Measurements from ENCODE around the gene EIF3A.
A peak's percentile ranks its signal among the peaks of the same experiment; 100 is the strongest.

The EIF3A gene

DNA sequence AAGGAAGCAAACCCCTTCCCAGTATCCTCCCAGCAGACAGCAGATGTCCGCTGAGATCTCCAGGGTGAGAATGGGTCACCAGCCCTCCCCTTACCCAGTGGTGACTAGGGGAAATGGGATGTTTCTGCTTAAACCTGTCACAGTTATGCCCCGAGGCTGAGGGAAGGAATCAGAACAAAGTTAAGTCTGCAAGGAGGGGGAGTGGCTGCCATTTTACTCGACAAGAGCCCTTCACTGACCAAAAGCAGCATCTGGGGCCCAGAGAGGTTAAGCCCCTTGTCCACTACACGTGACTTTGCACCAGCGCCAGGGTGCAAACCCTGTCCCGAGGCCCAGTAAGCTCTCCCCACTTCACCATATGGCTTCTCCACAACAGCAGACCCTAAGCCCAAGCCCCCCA is 55.7 kb downstream of the EIF3A start:
- no peak for DNase-seq
- in situ Hi-C loops (cut with HindIII; ENCODE audit: low pct_ligation_motif_present, low pct_unique_long_range_greater_than_20kb, low sequenced_read_pairs): no loop called here

DNA sequence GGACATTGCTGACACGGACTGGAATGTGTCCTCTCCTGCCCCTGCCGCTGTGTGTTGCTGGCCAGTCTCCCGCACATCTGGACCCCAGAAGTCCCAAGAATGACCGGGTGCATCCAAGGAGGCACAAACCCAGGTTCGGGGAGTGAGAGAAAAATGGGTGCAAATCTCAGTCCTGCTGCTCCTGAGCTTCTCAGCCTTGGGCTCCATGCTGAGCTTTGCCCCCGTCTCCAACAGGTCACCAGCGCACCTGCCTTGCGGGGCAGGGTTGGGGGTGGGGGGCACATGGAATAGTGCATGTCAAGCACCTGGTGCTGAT is 57.1 kb downstream of the EIF3A start:
- in situ Hi-C loops (cut with HindIII; ENCODE audit: low pct_ligation_motif_present, low pct_unique_long_range_greater_than_20kb, low sequenced_read_pairs): no loop called here

DNA sequence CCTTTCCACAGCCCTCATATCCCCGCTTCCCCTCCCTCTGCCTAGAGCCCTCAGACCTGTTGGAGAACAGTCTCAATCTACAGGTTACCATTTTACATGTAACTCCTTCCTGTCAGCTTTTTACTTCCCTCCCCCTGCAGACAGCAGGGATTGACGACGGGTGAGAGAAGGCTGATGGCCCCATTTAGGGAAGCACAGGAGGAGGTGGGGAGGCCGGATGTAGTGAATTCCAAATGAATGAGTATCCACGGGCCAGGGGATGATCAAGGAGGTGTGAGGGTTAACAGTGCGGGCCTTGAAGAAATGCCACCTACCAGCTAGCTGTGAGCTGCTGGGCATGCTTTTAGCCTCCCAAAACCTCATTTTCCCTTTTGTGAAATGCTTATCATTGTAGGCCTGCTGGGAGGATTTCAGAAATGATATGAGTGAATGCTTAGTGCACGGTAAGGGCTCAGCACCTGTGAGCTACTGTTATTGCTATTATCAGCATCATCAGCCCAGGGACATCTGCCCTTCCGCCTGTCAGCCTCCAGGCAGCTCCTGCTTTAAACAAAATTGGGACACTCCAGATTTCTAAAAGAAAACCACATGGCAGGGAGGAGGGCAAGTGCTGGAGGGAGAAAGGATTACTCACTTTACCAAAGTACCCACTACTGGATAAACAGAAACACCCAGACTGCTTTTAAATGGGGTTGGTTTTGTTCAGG is 57.6 kb downstream of the EIF3A start:
- peak; percentile 81 for DNase-seq
- in situ Hi-C loops (cut with HindIII; ENCODE audit: low pct_ligation_motif_present, low pct_unique_long_range_greater_than_20kb, low sequenced_read_pairs): no loop called here

More for the DNA sequence above, 57.1 kb downstream of the EIF3A start:
- no peak for DNase-seq

DNA sequence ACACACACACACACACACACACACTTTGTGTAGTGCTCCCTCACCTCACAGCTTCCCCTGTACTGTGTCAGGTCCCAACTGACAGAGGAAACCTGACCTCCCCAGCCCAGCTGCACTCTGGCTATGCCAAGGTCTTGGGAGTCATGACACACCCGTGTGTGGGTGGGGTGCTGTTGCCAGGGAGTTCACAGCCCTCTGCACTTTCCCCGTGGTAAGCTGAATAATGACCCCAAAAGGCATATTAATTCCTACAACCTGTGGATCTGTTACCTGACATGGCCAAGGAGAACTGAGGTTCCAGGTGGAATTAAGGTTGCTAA is 60.0 kb downstream of the EIF3A start:
- in situ Hi-C loops (cut with HindIII; ENCODE audit: low pct_ligation_motif_present, low pct_unique_long_range_greater_than_20kb, low sequenced_read_pairs): no loop called here
- DNase-seq: no peak

DNA sequence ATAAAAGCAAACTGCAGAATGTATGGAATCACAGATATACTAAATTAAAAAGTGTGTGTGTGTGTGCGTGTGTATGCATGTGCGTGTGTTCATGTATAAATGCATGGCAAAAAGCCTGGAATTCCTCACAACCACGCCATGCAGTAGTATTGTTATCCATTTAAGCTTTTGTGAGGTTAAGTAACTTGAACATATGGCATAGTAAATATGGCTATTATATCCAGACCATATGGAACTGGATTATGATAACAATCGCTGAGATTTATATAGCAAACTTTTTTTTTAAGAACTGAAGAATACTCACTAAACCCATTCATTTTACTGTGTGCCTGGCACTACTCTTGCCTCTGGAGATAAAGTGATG is 73.4 kb downstream of the EIF3A start:
- DNase-seq: no peak
- in situ Hi-C loops (cut with HindIII; ENCODE audit: low pct_ligation_motif_present, low pct_unique_long_range_greater_than_20kb, low sequenced_read_pairs): no loop called here

DNA sequence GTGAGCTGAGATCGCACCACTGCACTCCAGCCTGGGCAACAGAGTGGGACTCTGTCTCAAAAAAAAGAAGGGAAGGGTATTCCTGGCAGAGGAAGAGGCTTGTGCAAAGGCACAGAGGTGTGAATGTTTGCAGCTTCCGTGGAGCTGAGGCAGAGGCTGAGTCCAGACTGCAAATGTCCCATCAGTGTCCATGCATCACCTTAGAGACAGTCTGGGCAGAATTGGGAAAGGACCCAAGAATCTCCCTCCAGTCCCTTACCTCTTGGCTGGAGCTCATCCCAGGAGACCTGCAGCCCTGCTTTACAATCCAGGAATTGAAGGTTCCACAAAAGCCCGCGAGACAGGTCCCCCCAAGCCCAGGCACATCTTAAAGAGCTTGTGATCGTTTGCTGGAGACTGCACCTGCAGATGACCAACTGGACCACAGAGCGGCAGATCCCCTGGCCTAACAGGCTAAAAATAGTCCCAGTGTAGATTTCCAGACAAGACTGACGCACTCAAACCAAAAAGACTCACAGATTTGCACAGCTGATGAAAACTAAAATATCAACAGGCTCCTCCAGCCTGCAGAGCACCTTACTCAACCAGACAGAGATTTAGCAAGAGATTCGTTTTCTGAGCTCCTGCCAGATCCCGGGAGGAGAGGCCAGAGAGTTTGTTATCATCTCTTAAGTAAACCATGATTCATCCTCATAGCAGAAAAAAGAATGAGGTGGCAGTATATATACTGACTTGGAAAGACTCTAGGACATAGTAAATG is 74.0 kb downstream of the EIF3A start:
- DNase-seq: peak; percentile 82

DNA sequence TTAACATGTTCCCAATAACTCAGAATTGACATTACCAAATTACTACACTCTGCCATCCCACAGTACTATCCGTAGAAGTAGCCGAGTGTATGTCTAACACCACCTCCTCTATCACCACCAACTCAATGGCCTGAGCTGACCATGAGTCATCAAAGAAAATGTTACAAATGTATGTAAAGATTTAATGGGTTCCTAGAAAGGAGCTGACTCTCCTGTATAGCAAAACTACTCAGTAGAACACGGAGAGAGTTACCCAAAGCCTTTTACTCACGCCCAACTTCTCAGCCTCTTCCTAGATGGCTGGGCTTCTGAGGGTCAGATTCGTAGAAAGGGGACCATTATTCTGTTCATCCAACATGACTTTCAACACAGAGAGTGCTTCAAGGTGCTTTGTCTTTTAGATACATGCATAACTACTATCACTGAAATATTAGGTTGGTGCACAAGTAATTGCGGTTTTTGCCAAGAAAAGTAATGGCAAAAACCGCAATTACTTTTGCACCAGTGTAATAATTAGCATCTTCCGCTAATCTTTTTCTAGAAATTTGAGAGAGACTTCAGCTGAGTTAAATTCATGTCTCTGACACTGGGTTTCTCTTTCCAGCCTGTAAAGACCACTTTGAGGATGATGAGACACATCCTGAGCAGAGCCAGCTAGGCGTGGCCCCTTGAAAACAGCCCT is 75.1 kb downstream of the EIF3A start:
- DNase-seq: no peak
- in situ Hi-C loops (cut with HindIII; ENCODE audit: low pct_ligation_motif_present, low pct_unique_long_range_greater_than_20kb, low sequenced_read_pairs): no loop called here

More for the DNA sequence above, 74.0 kb downstream of the EIF3A start:
- in situ Hi-C loops (cut with HindIII; ENCODE audit: low pct_ligation_motif_present, low pct_unique_long_range_greater_than_20kb, low sequenced_read_pairs): no loop called here

DNA sequence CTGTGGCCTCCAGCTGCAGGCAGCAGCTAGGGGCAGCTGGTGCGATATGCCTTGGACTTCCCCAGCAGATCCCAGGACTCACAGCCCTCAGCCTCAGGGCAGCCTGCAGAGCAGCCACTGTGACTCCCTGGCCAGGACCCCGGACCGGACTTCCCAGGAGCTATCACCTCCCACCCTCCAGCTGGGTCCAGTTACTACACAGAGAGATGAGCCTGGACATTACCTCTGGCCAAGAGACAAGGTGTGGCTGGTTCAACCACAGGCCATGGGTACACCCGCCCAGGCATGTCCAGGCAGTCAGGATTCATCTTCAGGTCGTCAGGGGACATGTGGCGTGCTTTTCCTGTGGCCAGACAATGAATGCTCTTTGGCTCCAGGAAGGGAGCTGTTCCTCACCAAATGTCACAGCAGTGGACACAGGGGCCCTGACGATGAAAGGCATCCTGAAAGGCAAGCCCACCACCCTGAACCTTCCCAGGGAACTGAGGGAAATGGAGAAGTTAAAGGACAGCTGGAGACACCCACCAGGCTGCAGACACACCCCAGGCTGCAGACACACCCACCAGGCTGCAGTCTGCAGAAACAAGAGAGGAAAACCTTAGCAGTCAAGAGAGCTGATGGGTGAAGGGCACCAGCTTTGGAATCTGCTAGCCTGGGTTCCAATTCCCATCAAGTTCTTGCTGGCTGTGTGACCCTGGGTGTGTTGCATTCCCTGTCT is 76.9 kb downstream of the EIF3A start:
- in situ Hi-C loops (cut with HindIII; ENCODE audit: low pct_ligation_motif_present, low pct_unique_long_range_greater_than_20kb, low sequenced_read_pairs): no loop called here

DNA sequence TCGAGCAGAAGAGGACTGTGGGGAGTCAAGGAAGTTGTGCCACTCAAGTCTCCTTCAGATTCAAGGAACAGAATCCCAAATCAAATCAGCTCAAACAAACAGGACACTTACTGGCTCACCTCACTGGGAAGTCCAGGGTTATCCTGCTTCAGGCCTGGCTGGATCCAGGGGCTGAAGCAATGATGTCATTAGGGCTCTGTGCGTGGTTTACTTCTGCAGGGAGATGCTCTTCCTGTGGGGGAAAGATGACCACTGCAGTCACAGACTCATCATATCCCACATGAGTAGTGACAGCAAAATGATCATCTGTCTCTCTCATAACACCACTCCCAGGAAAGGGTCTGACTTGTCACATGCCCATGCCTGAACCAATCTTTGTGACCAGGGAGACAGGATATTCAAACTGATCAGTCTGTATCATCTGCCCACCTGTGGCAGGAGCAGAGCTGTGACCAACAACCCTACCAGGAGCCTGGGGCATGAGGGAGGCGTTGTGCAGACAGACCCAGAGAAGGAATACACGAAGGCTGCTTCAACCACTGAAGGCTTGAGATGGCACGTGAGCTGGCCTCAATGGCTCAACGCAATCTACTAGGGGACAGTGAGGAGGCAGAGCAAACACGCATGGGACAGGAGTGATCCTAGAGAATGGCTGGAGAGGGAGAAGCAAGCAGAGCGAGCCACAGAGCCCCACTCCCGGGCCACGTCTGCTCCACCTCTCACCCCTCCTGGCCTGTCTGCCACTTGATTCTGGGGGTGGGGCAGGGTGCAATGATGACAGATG is 78.7 kb downstream of the EIF3A start:
- no peak for DNase-seq
- in situ Hi-C loops (cut with HindIII; ENCODE audit: low pct_ligation_motif_present, low pct_unique_long_range_greater_than_20kb, low sequenced_read_pairs): no loop called here

More for the DNA sequence above, 76.9 kb downstream of the EIF3A start:
- DNase-seq: no peak

DNA sequence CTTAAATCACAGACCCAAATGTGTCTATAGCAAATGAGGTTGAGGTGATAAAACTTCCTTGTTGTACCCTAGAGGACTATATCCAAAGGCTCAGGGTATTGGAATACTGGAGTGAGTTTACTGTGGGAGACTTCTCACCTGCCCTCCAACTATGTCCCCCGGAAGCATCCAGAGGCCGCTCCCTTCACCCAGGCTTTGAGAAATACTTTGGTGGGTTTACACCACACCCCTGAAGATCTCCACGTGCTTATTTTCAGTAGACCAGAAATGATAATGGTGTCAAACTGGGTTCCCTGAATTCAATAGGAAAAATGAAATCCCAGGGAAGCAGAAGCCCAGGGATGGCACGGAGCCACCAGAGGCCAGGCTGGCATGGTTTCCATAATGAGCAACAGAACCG is 82.4 kb downstream of the EIF3A start:
- no peak for DNase-seq
- in situ Hi-C loops (cut with HindIII; ENCODE audit: low pct_ligation_motif_present, low pct_unique_long_range_greater_than_20kb, low sequenced_read_pairs): no loop called here

DNA sequence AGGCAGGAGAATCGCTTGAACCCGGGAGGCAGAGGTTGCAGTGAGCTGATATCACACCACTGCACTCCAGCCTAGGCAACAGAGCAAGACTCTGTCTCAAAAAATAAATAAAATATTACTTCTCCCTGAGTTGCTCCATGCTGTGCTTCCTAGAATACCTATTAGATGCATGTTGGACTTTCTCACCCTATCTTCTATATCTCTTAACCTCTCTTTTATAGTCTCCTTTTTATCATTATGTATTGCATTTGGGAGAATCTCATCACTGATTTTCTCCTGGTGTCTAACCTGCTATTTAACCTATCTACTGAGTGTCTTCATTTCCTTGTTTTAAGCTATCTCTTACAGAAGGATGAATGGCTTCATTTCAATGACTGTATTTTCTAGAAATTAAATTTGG is 83.2 kb downstream of the EIF3A start:
- in situ Hi-C loops (cut with HindIII; ENCODE audit: low pct_ligation_motif_present, low pct_unique_long_range_greater_than_20kb, low sequenced_read_pairs): no loop called here

DNA sequence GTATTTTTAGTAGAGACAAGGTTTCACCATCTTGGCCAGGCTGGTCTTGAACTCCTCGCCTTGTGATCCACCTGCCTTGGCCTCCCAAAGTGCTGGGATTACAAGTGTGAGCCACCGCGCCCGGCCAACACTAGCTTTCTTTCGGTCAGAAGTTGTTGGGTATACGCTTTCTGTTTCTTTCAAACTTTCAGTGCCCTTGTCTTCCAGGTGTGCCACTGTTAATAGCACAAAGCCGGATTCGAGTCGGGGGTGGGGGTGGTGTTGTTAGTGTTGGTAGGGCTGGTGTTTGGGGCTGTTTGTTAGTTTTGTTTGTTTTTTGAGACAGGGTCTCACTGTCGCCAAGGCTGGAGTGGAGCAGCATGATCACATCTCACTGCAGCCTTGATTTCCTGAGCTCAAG is 84.9 kb downstream of the EIF3A start:
- DNase-seq: no peak
- in situ Hi-C loops (cut with HindIII; ENCODE audit: low pct_ligation_motif_present, low pct_unique_long_range_greater_than_20kb, low sequenced_read_pairs): no loop called here

More for the DNA sequence above, 83.2 kb downstream of the EIF3A start:
- DNase-seq: no peak

DNA sequence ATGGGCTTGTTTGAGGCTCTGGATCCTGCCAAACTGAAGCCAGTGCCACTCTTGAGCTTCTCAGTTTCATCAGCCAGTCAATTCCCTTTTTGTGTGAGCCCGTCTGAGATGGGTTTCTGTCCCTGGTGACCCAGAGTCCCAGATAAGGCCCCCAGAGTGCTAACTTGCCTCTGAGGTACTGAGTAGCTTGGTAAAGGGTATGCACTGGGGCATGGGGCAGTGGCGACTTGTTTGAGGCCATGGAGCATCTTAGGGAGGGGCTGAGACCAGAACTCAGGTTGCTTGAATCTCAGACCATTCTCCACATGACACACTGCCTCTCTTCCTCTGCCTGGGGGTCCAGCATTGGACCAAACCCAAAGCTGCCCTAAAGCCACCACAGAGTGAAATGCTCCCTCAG is 86.3 kb downstream of the EIF3A start:
- in situ Hi-C loops (cut with HindIII; ENCODE audit: low pct_ligation_motif_present, low pct_unique_long_range_greater_than_20kb, low sequenced_read_pairs): no loop called here
- DNase-seq: no peak

DNA sequence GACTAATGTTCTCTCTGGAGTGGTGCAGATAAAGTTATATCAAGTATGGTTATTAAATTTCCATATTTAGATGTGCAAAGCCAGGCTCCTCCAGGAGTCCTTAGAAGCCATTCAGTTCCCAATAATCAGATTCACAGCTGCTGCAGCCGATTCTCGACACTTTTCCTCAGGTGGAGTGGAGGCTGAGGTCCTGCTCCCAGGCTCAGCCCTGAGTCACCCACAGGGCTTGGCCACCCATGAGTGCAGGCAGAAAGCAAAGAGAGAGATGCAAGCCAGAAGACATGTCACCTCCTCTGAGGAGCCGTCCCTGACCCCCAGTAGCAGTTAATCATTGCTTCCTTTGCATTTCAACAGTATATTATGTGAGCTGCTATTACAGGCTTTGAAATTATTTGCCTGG is 87.4 kb downstream of the EIF3A start:
- in situ Hi-C loops (cut with HindIII; ENCODE audit: low pct_ligation_motif_present, low pct_unique_long_range_greater_than_20kb, low sequenced_read_pairs): no loop called here
- DNase-seq: no peak

DNA sequence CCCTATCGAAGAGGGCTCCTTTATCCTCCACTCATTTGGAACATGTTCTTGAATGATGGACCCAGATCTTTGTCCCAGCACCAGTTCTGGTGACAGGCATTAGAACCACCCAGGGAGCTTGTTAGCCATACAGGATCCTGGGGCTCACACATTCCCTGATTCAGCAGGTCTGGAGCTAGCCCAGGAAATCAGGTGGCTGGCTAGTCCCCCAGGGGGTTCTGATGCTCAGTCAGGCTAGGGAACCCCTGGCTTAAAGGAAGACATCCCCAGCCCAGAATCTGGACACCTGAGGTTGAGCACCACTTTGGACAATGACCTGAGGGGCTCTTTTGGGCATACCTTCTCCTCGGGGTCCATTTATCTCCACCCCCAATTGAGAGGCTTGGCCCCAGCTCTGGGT is 88.1 kb downstream of the EIF3A start:
- no peak for DNase-seq
- in situ Hi-C loops (cut with HindIII; ENCODE audit: low pct_ligation_motif_present, low pct_unique_long_range_greater_than_20kb, low sequenced_read_pairs): no loop called here

DNA sequence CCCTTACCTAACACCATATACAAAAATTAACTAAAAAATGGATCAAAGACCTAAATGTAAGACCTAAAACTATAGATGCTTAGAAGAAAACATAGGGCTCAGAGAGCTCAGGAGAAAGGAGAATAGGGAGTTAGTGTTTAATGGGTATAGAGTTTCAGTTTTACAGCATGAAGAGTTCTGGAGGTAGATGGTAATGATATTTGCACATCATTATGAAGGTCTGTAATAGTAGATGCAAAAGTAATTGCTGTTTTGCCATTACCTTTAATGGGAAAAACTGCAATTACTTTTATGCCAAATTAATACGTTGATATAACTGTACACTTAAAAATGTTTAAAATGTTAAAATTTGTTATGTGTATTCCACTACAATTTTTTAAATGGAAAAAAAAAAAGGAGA is 90.3 kb downstream of the EIF3A start:
- DNase-seq: no peak
- in situ Hi-C loops (cut with HindIII; ENCODE audit: low pct_ligation_motif_present, low pct_unique_long_range_greater_than_20kb, low sequenced_read_pairs): no loop called here

DNA sequence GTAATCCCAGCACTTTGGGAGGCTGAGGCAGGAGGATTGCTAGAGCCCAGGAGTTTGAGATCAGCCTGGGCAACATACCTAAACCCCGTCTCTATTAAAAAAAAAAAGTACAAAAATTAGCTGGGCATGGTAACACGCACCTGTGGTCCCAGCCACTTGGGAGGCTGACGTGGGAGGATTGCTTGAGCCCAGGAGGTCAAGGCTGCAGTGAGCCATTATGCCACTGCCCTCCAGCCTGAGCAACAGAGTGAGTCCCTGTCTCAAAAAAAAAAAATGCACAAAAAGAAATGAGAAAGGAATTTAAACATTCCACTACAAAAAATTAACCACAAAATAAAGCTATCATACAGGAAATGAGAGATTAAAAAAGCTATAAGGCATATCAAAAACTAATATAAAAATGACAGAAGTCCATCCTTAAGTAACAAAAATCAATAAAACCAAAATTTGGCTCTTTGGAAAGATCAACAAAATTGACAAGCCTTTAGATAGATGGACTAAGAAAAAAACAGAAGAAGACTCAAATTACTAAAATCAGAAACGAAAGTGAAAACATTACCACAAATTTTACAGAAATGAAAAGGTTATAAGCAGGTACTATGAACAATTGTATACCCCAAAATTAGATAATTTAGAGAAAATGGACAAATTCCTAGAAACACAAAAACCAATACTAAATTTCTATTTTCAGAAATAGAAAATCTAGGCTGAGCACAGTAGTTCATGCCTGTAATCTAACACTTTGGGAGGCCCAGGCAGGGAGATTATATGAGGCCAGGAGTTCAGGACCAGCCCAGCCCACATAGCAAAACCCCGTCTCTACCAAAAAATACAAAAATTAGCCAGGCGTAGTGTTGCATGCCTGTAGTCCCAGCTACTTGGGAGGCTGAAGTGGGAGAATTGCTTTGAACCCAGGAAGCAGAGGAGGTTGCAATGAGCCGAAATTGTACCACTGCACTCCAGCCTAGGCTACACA is 93.5 kb downstream of the EIF3A start:
- DNase-seq: no peak
- in situ Hi-C loops (cut with HindIII; ENCODE audit: low pct_ligation_motif_present, low pct_unique_long_range_greater_than_20kb, low sequenced_read_pairs): no loop called here

DNA sequence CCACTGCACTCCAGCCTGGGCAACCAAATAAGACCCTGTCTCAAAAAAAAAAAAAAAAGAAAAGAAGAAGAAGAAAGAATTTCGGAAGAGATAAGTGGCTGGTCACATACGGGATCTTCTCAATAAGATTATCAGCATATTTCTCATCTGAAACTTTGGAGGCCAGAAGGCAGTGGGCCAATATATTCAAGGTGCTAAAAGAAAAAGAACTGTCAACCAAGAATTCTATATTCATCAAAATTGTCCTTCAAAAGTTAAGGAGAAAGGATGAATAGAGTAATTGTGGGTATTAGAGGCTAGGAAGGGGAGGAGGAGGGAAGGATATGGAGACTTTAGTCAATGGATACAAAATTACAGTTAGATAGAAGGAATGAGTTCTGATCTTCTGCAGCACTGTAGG is 95.0 kb downstream of the EIF3A start:
- in situ Hi-C loops (cut with HindIII; ENCODE audit: low pct_ligation_motif_present, low pct_unique_long_range_greater_than_20kb, low sequenced_read_pairs): no loop called here
- DNase-seq: no peak

Data from ACHN (cell line).